Activated effector memory CD4-positive, alpha-beta T cell treated with Interleukin-2 at 50 U/mL for 16 hours (primary cell): ENCODE measurements around the gene CTNNAL1.

Experiments
- DNase-seq: peaks from one replicate; pipeline ENCODE4 v3.0.0-alpha.2; 2020

CTNNAL1 gene

GRCh38 chr9:109026306-109026705, 13.0 kb upstream of the CTNNAL1 start:
- no peak for DNase-seq

- DNase-seq = no peak
These were observed 9.6 kb upstream of the CTNNAL1 start for GRCh38 chr9:109022873-109023272.

- DNase-seq = no peak
These were observed 7.5 kb upstream of the CTNNAL1 start for GRCh38 chr9:109020581-109021511.

- DNase-seq = no peak
These were observed 6.8 kb upstream of the CTNNAL1 start for GRCh38 chr9:109020113-109020512.

GRCh38 chr9:109019420-109019819, 6.1 kb upstream of the CTNNAL1 start:
- no peak for DNase-seq

- no peak for DNase-seq
These were observed 4.2 kb upstream of the CTNNAL1 start for GRCh38 chr9:109017493-109017892.

- DNase-seq = no peak
These were observed 3.8 kb upstream of the CTNNAL1 start for GRCh38 chr9:109017061-109017460.

GRCh38 chr9:109016132-109016531, 2.8 kb upstream of the CTNNAL1 start:
- DNase-seq = no peak

GRCh38 chr9:109014608-109015280, 1.4 kb upstream of the CTNNAL1 start:
- no peak for DNase-seq

- no peak for DNase-seq
These were observed 644 bp upstream of the CTNNAL1 start for GRCh38 chr9:109013679-109014607.

GRCh38 chr9:109012009-109012875, 1.1 kb downstream of the CTNNAL1 start:
- peak; percentile 19 for DNase-seq

- no peak for DNase-seq
These were observed 2.0 kb downstream of the CTNNAL1 start for GRCh38 chr9:109011231-109011671.

- peak; percentile 13 for DNase-seq
These were observed 2.6 kb downstream of the CTNNAL1 start for GRCh38 chr9:109010746-109011145.

GRCh38 chr9:109005678-109006077, 7.6 kb downstream of the CTNNAL1 start:
- DNase-seq = no peak

- no peak for DNase-seq
These were observed 10.2 kb downstream of the CTNNAL1 start for GRCh38 chr9:109003116-109003515.

- DNase-seq = no peak
These were observed 11.2 kb downstream of the CTNNAL1 start for GRCh38 chr9:109002141-109002540.

GRCh38 chr9:109001275-109001676, 12.0 kb downstream of the CTNNAL1 start:
- no peak for DNase-seq

GRCh38 chr9:108997112-108997511, 16.2 kb downstream of the CTNNAL1 start:
- DNase-seq = no peak

- no peak for DNase-seq
These were observed 16.7 kb downstream of the CTNNAL1 start for GRCh38 chr9:108996643-108997042.

GRCh38 chr9:108994695-108995094, 18.6 kb downstream of the CTNNAL1 start:
- no peak for DNase-seq

- DNase-seq = no peak
These were observed 21.8 kb downstream of the CTNNAL1 start for GRCh38 chr9:108991479-108991878.

GRCh38 chr9:108983885-108984284, 29.4 kb downstream of the CTNNAL1 start:
- no peak for DNase-seq
